Stimulated activated CD4-positive, alpha-beta T cell treated with anti-CD3 and anti-CD28 coated beads, Interleukin-4, amount 100 ng/mL, for 24 hours (primary cell): ENCODE results near the gene CCNQ.

Source experiments
- DNase-seq: peaks from one replicate; pipeline ENCODE4 v3.0.0-alpha.2; 2020

CCNQ gene

DNA sequence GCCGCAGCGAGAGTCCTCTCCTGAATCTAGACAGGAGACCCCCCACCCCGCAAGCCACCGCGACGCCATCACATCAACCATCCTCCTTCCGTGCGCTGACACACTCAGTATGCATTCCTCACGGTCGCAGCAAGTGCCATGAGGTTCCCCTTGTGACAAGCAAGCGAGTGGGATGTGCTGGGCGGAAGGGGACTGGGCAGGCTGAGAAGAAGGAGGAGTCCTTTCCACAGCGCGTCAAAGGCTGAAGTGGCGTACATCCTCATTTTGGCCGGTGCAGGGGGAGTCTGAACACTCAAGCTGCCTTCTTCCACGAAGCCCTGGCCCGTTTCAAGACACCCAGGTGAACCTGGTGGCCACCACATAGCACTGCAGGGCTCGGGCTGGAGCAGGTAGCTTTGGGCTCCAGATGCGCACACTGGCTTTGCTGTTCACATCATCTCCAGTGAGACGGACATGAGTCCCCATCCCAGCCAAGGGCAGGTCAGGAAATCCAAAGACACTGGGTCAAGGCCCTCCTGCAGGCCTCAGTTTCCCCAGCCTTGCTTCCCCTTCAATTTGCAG is 30.4 kb downstream of the CCNQ start:
- no peak for DNase-seq

GRCh38 chrX:153565996-153566580 is 32.9 kb downstream of the CCNQ start:
- no peak for DNase-seq

- no peak for DNase-seq
These were observed 34.8 kb downstream of the CCNQ start for GRCh38 chrX:153564047-153564606.

- DNase-seq: no peak
These were observed 36.4 kb downstream of the CCNQ start for GRCh38 chrX:153562546-153562945.

DNA sequence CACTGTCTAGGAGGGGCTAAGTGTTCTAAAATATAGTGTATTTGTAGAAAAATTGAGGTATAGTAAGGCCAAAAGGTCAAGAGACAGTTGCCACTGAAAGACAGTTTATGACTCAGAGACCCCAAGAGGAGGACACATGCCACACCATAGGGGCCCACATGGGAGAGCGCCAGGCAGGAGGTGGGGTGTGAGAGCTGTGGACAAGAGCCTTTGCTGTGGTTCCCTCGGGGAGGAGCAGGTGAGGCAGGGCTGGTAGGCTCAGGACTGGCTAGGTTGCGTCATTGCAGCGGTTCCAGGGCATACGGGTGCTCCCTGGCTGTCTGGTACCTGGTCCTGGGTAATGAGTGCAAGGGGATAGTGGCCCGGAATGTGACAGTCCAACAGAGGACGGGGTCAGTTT is 37.6 kb downstream of the CCNQ start:
- DNase-seq: no peak

DNA sequence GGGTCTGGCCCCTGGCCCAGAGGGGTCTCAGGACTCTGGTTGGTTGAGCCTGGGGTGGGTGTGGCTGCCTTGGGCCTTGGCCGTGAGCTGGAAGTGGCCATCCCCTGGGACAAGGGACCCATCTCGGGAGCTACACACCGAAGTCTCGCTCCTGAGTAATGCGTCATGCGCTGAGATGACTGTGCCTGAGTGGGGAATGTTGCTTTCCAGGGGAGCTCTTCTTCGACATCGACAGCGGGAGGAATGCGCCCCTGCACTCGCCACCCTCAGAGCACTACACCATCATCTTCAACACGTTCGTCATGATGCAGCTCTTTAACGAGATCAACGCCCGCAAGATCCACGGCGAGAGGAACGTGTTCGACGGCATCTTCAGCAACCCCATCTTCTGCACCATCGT is 38.5 kb downstream of the CCNQ start:
- DNase-seq: no peak

- no peak for DNase-seq
These were observed 38.9 kb downstream of the CCNQ start for GRCh38 chrX:153560000-153560399.

GRCh38 chrX:153557618-153558355 is 41.2 kb downstream of the CCNQ start:
- DNase-seq: no peak

DNA sequence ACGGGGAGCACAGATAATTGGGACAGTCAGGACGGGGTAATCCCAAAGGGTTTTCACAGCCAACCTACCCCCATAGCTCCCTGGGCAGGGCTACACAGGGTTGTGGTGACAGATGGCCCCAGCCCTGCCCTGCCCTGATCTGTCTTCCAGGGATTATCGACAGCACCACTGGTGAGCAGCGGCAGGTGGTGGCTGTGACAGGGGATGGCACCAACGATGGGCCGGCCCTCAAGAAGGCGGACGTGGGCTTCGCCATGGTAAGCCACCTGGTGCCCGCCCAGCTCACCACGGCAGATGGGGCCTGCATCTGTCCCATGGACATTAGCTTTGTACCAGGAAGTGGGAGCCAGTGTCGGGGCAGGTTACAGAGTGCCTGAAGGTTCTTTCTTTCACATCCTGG is 42.2 kb downstream of the CCNQ start:
- no peak for DNase-seq

GRCh38 chrX:153554519-153555167 is 44.3 kb downstream of the CCNQ start:
- peak; percentile 62 for DNase-seq

DNA sequence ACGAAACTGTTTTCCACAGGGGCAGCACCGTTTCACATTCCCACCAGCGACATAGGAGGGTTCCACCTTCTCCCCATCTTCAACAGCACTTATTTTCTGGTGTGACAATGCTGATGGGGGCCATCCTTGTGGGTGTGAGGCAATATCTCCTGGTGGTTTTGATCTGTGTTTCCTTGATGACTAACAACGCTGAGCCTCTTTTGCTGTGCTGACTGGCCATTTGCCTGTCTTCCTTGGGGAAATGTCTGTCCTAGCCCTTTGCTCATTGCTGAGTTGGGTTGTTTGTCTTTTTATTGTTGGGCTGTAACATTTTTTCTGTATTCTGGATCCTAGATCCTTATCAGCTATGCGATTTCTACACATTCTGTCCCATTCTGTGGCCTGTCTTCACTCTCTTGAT is 47.8 kb downstream of the CCNQ start:
- DNase-seq: no peak

- no peak for DNase-seq
These were observed 49.1 kb downstream of the CCNQ start for GRCh38 chrX:153549807-153550206.

DNA sequence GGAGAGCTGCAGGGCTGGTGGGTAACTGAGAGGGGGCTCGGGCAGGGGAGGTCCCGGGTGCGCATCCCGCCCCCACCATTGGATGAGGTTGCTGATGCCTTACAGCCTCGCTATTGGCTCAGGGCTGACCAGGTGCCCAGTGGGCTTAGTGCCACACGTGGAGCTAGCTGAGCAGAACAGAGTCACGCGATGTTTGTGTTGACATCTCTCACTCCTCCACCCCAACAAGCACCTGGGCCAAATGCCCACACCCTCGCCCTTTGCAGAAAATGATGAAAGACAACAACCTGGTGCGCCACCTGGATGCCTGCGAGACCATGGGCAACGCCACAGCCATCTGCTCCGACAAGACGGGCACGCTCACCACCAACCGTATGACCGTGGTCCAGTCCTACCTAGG is 49.7 kb downstream of the CCNQ start:
- DNase-seq: no peak

DNA sequence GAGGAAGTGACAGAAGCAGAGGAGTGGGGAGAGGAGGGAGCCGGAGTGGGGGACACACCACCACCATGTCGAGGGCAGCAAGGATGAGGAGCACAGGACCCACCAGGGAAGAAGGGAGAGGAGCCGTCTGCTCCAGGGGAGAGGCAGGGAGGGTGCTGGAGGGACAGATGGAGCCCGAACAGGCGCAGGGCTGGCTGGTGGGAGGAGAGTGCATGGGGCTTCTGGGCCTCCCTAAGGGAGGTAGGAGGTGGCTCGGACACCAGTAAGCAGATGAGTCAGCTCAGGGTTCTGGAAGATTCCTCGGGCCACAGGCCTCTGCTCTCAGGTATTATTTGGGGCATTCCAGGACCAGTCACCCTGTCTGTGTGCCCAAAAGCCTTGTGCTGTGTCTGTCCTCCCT is 51.7 kb downstream of the CCNQ start:
- DNase-seq: no peak

DNA sequence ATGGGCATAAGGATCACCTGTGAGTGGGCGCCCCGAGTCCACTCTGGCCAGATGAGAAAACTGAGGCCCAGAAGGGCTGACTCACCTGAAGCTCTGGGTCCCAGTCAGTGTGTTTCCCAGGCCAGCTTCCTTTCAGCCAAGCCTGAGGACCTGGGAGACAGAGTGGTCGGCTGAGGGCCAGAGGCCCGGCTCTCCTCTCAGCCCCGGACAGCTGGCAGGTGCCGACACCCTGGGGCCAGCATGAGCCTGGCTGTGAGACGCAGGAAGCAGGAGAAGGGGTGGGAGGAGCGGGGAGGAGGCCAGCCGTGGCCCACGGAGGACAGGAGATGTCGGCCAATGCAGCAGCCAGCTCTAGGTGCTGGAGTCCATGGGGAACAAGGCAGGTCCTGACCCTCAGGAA is 52.6 kb downstream of the CCNQ start:
- no peak for DNase-seq

GRCh38 chrX:153544727-153545126 is 54.2 kb downstream of the CCNQ start:
- DNase-seq: no peak

DNA sequence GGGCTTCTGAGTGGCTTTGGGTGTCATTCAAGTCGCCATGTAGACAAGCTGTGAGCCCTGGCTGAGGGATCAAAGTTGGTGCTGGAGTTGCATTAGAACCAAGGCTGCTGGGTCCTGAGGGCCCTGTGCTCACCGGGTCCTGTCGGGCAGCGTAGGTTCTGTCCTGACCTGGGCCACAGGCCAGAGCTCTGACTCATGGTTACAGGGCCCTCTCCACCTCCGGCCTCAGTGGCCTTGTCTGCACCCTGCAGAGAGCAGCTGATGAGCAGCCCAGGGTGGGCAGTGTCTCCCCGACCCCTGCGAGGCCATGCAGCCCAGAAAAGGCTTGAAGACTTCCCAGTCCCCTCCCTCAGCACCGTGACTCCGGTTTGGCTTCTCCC is 59.0 kb downstream of the CCNQ start:
- no peak for DNase-seq

DNA sequence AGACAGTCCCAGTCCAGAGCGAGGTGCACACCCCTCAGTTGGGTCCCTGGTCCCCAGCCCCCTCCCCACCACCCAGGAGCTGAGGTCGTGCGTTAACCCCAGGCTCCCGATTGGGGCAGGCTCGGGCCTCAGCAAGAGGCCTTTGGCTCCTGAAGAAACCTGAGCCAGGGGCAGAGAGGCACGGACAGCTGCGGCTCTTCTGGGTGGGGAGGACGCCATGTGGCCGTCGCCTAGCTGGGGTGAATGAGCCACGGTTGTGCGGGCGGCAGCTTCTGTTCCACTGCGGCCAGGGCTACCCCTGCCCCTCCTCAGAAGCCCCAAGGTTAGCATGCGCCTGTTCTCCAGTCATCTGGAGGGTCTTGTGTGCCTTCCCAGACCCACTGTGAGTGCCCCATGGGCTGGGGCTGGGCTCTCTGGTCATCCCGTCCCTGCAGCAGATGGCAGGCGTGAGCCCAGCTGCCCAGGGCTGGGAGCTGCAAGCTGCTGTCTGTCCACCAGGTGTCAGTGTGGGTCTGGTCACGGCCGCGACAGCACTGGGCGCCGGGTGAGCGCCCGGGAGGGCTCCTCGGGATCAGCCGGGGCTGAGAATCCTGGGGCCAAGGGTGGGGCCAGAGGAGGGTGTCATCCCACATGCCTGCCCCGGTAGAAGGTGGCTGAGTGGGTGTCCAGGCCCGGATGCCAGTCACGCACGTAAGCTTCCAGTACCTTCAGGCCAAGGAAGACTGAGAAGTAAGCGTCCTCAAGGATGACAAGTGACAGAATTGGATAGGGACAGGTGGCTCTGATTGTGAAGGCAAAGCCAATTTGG is 59.6 kb downstream of the CCNQ start:
- DNase-seq: peak; percentile 59

- DNase-seq: no peak
These were observed 60.5 kb downstream of the CCNQ start for GRCh38 chrX:153538424-153538823.
